ENCODE data around the gene MAP3K5.

DNA sequence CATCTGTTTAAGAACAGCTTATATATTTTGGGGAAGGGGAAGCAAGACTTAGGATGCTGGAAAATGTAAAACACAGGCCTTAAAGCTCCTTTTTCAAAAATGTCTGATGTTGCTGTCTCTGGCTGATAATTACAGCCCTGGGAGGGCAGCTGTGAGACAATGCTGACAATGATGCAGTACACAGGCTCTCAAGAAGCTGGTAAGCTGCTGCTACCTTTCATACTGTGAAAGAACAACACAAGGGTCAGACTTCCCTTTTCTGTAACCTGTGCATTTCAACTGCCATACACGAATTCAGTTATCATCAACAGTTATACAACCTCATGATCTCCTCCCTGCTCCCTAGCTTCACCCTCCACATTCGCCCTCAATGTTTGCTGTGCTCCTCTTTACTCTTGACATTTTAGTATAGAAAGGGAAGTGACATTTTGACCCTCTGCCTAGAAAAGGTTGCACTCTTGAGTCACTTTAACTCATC, 267.3 kb downstream of the MAP3K5 start:
- TF ChIP-seq POLR2AphosphoS5 (IDR thresholded peaks at IDR 0.05) (no peak), POLR2A (IDR thresholded peaks at IDR 0.05; ENCODE audit: low read depth) (no peak), EP300 (IDR thresholded peaks at IDR 0.05) (no peak)
- TF ChIP-seq, protein P1, sequence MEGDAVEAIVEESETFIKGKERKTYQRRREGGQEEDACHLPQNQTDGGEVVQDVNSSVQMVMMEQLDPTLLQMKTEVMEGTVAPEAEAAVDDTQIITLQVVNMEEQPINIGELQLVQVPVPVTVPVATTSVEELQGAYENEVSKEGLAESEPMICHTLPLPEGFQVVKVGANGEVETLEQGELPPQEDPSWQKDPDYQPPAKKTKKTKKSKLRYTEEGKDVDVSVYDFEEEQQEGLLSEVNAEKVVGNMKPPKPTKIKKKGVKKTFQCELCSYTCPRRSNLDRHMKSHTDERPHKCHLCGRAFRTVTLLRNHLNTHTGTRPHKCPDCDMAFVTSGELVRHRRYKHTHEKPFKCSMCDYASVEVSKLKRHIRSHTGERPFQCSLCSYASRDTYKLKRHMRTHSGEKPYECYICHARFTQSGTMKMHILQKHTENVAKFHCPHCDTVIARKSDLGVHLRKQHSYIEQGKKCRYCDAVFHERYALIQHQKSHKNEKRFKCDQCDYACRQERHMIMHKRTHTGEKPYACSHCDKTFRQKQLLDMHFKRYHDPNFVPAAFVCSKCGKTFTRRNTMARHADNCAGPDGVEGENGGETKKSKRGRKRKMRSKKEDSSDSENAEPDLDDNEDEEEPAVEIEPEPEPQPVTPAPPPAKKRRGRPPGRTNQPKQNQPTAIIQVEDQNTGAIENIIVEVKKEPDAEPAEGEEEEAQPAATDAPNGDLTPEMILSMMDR (IDR thresholded peaks at IDR 0.05): no peak
